WTC11 (cell line): ENCODE results near the gene CNNM3. TPM values are rescaled to one million over a fixed set of nuclear protein-coding genes. Genes with fewer than 3 reads are reported as not detected.

Experiments used
- ATAC-seq: fragments of 200-7000 bp; cut with Tn5 transposase; 2 replicates; pipeline ENCODE4 v1.10.0; 2021; ENCODE audit warnings: mild to moderate bottlenecking, moderate library complexity
- CTCF ChIA-PET: fragments of 300-600 bp; sonication (Branson Sonifier 250); formaldehyde crosslinking; loops from one replicate; lab custom pipeline; 2021; ENCODE audit warnings: antibody characterized with exemption; lab: Charles Lee
- POLR2A ChIA-PET: fragments of 350-600 bp; sonication (Branson Sonifier 250); formaldehyde crosslinking; loops from one replicate; lab custom pipeline; 2021; ENCODE audit warnings: antibody characterized with exemption; lab: Charles Lee
- DNase-seq: peaks from one replicate; pipeline ENCODE4 v3.0.0; 2021; ENCODE audit warnings: low spot score
- H3K27ac Mint-ChIP-seq: 2 replicates; pipeline ENCODE4 v1.8.0; 2021; ENCODE audit warnings: mixed read lengths
- H3K27me3 Mint-ChIP-seq: 2 replicates; pipeline ENCODE4 v1.8.0; 2021; ENCODE audit warnings: low read depth, mild to moderate bottlenecking, moderate library complexity, mixed read lengths
- H3K36me3 Mint-ChIP-seq: 2 replicates; pipeline ENCODE4 v1.8.0; 2021; ENCODE audit warnings: mixed read lengths
- H3K4me1 Mint-ChIP-seq: 2 replicates; pipeline ENCODE4 v1.8.0; 2022; ENCODE audit warnings: mixed read lengths
- H3K4me3 Mint-ChIP-seq: 2 replicates; pipeline ENCODE4 v1.8.0; 2021; ENCODE audit warnings: mild to moderate bottlenecking, moderate library complexity, mixed read lengths
- H3K9me3 Mint-ChIP-seq: 2 replicates; pipeline ENCODE4 v1.8.0; 2021; ENCODE audit warnings: mixed read lengths
- ATF1 ChIP-seq: sonication (generic); formaldehyde crosslinking; IDR thresholded peaks from 2 replicates; pipeline ENCODE4 v1.8.1; 2023; ENCODE audit warnings: mild to moderate bottlenecking, moderate library complexity, missing genetic modification reagents
- FOXP1 ChIP-seq: sonication (generic); formaldehyde crosslinking; IDR thresholded peaks from 2 replicates; pipeline ENCODE4 v1.8.0; 2022; ENCODE audit warnings: missing genetic modification reagents, mild to moderate bottlenecking, moderate library complexity, borderline replicate concordance
- KAT7 ChIP-seq: sonication (generic); formaldehyde crosslinking; IDR thresholded peaks from 2 replicates; pipeline ENCODE4 v1.8.1; 2023; ENCODE audit warnings: missing genetic modification reagents, mild to moderate bottlenecking, borderline replicate concordance
- NR3C1 ChIP-seq: sonication (generic); formaldehyde crosslinking; conservative IDR thresholded peaks from 2 replicates; pipeline ENCODE4 v1.8.1; 2023; ENCODE audit warnings: low read depth, mild to moderate bottlenecking, missing genetic modification reagents
- SMAD3 ChIP-seq: sonication (generic); formaldehyde crosslinking; IDR thresholded peaks from 2 replicates; pipeline ENCODE4 v1.8.0; 2022; ENCODE audit warnings: missing genetic modification reagents, mild to moderate bottlenecking, borderline replicate concordance
- SMAD4 ChIP-seq: sonication (generic); formaldehyde crosslinking; IDR thresholded peaks from 2 replicates; pipeline ENCODE4 v1.8.0; 2022; ENCODE audit warnings: mild to moderate bottlenecking, missing genetic modification reagents
- USF1 ChIP-seq: sonication (generic); formaldehyde crosslinking; IDR thresholded peaks from 2 replicates; pipeline ENCODE4 v1.8.0; 2022; ENCODE audit warnings: mild to moderate bottlenecking, missing genetic modification reagents
- ZNF138 ChIP-seq: sonication (generic); formaldehyde crosslinking; conservative IDR thresholded peaks from 2 replicates; pipeline ENCODE4 v1.8.1; 2022; ENCODE audit warnings: mild to moderate bottlenecking, moderate library complexity, missing genetic modification reagents
- ZNF219 ChIP-seq: sonication (generic); formaldehyde crosslinking; IDR thresholded peaks from 2 replicates; pipeline ENCODE4 v1.8.0; 2023; ENCODE audit warnings: missing genetic modification reagents, mild to moderate bottlenecking, borderline replicate concordance
- ZNF263 ChIP-seq: sonication (generic); formaldehyde crosslinking; IDR thresholded peaks from 2 replicates; pipeline ENCODE4 v1.8.1; 2022; ENCODE audit warnings: low read depth, mild to moderate bottlenecking, moderate library complexity, missing genetic modification reagents
- total RNA-seq: library from RNA; stranded (reverse); gene quantifications from 3 replicates; pipeline ENCODE4 v1.2.3, GENCODE V29; 2021
- TF ChIP-seq, protein P1 (sequence below): sonication (generic); formaldehyde crosslinking; IDR thresholded peaks from 2 replicates; pipeline ENCODE4 v1.8.0; 2022; ENCODE audit warnings: missing genetic modification reagents
- TF ChIP-seq, protein P2 (sequence below): sonication (generic); formaldehyde crosslinking; IDR thresholded peaks from 2 replicates; pipeline ENCODE4 v1.8.0; 2023; ENCODE audit warnings: missing genetic modification reagents
- TF ChIP-seq, protein P3 (sequence below): sonication (generic); formaldehyde crosslinking; IDR thresholded peaks from 2 replicates; pipeline ENCODE4 v1.8.1; 2023; ENCODE audit warnings: mild to moderate bottlenecking, missing genetic modification reagents, borderline replicate concordance
- TF ChIP-seq, protein P4 (sequence below): sonication (generic); formaldehyde crosslinking; IDR thresholded peaks from 2 replicates; pipeline ENCODE4 v1.8.0; 2022; ENCODE audit warnings: mild to moderate bottlenecking, missing genetic modification reagents

The CNNM3 gene
- total RNA-seq, 1 experiment from 2014 or later: 34.9 TPM

DNA sequence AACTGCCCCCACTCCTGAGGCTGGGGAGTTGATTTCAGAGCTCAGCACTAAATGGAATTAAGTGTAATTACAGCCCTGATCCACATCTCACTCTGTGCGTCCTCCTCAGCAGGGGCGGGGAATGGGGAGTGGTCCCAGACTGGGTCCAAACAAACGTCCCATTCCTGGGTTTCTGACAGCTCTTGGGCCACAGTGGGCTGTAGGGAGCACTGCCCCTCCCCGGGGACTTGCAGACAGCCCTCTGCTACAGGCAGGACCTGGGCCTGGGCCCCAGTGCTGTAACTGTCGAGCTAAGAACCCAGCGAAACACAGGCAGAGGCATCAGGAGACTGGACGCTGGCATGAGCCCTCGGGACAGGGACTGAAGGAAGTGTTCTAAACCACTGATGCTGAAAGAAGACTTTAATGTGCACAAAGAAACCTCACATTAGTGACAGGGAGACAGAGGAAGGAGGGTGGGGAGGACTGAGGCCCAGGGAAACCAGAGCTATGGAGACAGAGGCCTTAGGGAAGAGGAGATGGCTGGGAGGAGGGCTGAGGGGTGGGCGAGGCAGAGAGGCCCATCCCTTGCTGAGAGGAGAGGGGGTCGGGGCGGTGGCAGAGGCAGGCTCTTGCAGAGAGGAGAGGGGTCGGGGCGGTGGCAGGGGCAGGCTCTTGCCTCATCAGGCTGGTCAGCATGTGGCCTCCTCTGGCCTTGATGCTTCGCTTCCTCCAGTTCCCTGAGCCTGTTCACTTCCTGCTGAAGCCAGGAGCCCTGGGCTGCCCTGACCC, 59.6 kb downstream of the CNNM3 start:
- ATAC-seq: peak; percentile 69
- POLR2A ChIA-PET: interaction anchor here (1.0 kb wide), 1 partner anchor 18 kb away, joined by 4 read pairs; the partner anchor contains the start of gene ANKRD39

DNA sequence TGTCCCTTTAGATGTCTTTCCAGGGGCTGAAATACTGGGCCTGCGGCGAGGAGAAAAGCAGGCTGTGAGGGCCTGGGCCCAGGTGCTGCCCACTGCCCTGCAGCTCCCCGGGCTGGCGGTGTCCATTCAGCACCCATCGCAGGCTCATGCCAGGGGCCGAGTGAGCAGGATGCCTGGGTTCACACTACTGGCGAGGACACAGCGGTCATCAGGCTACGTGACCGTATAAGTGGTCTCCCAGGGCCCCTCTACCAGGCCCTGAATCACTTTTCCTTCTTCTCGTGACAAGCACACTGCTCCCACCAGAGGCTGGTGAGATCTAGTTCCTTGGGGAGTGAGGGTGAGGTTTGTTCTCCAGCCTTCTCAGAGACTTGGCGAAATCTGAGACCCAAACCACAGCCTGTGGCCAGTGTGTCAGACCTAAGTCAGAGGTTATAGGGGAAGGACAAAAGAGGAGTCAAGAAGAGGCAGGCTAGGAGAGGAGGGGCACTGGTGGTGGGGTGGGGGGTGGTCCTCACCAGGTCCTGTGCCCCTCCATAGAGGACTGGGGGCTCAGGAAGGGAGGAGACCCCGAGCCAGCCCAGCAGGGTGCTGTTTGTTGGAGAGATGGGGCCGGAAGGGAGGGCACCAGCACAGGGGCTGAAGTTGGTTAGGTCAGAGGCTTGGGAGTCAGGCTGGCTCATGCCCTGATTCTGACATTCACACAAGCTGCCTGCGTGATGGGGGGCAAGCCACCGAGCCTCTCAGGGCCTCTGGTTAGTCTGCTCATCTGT, 60.4 kb downstream of the CNNM3 start:
- H3K4me1 Mint-ChIP-seq: peaks cover 75% of the 10 kb centered on the region
- no peak for DNase-seq
- H3K27ac Mint-ChIP-seq: no peak overlapping the region; the same call in 1 of the 2 replicates
- H3K27me3 Mint-ChIP-seq: no peaks in the 10 kb centered on the region
- no peaks in the 10 kb centered on the region for H3K9me3 Mint-ChIP-seq
- POLR2A ChIA-PET: no interaction called here
- CTCF ChIA-PET: interaction anchor here (0.7 to 5.9 kb wide), 7 partner anchors 10 to 75 kb away, joined by 3 to 45 read pairs (median 4); partner anchors contain the start of gene ANKRD39
- no peak overlapping the region for H3K4me3 Mint-ChIP-seq
- no peaks in the 10 kb centered on the region for H3K36me3 Mint-ChIP-seq
- TF ChIP-seq SMAD4 (CRISPR knock-in tag) (no peak), USF1 (no peak), FOXP1 (CRISPR knock-in tag) (no peak), KAT7 (CRISPR knock-in tag) (no peak), NR3C1 (CRISPR knock-in tag) (no peak), ZNF219 (CRISPR knock-in tag) (no peak)
- TF ChIP-seq, protein P1, sequence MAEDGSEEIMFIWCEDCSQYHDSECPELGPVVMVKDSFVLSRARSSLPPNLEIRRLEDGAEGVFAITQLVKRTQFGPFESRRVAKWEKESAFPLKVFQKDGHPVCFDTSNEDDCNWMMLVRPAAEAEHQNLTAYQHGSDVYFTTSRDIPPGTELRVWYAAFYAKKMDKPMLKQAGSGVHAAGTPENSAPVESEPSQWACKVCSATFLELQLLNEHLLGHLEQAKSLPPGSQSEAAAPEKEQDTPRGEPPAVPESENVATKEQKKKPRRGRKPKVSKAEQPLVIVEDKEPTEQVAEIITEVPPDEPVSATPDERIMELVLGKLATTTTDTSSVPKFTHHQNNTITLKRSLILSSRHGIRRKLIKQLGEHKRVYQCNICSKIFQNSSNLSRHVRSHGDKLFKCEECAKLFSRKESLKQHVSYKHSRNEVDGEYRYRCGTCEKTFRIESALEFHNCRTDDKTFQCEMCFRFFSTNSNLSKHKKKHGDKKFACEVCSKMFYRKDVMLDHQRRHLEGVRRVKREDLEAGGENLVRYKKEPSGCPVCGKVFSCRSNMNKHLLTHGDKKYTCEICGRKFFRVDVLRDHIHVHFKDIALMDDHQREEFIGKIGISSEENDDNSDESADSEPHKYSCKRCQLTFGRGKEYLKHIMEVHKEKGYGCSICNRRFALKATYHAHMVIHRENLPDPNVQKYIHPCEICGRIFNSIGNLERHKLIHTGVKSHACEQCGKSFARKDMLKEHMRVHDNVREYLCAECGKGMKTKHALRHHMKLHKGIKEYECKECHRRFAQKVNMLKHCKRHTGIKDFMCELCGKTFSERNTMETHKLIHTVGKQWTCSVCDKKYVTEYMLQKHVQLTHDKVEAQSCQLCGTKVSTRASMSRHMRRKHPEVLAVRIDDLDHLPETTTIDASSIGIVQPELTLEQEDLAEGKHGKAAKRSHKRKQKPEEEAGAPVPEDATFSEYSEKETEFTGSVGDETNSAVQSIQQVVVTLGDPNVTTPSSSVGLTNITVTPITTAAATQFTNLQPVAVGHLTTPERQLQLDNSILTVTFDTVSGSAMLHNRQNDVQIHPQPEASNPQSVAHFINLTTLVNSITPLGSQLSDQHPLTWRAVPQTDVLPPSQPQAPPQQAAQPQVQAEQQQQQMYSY: no peak
- TF ChIP-seq, protein P2, sequence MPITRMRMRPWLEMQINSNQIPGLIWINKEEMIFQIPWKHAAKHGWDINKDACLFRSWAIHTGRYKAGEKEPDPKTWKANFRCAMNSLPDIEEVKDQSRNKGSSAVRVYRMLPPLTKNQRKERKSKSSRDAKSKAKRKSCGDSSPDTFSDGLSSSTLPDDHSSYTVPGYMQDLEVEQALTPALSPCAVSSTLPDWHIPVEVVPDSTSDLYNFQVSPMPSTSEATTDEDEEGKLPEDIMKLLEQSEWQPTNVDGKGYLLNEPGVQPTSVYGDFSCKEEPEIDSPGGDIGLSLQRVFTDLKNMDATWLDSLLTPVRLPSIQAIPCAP (CRISPR knock-in tag): no peak
- TF ChIP-seq, protein P3, sequence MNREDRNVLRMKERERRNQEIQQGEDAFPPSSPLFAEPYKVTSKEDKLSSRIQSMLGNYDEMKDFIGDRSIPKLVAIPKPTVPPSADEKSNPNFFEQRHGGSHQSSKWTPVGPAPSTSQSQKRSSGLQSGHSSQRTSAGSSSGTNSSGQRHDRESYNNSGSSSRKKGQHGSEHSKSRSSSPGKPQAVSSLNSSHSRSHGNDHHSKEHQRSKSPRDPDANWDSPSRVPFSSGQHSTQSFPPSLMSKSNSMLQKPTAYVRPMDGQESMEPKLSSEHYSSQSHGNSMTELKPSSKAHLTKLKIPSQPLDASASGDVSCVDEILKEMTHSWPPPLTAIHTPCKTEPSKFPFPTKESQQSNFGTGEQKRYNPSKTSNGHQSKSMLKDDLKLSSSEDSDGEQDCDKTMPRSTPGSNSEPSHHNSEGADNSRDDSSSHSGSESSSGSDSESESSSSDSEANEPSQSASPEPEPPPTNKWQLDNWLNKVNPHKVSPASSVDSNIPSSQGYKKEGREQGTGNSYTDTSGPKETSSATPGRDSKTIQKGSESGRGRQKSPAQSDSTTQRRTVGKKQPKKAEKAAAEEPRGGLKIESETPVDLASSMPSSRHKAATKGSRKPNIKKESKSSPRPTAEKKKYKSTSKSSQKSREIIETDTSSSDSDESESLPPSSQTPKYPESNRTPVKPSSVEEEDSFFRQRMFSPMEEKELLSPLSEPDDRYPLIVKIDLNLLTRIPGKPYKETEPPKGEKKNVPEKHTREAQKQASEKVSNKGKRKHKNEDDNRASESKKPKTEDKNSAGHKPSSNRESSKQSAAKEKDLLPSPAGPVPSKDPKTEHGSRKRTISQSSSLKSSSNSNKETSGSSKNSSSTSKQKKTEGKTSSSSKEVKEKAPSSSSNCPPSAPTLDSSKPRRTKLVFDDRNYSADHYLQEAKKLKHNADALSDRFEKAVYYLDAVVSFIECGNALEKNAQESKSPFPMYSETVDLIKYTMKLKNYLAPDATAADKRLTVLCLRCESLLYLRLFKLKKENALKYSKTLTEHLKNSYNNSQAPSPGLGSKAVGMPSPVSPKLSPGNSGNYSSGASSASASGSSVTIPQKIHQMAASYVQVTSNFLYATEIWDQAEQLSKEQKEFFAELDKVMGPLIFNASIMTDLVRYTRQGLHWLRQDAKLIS (CRISPR knock-in tag): no peak
- no peak for ATAC-seq

More for the DNA sequence above, 59.6 kb downstream of the CNNM3 start:
- peak; percentile 41 for DNase-seq
- H3K4me3 Mint-ChIP-seq: no peak overlapping the region
- H3K27me3 Mint-ChIP-seq: 0 out of 2 replicates have a peak, but pooled peaks cover 2% of the 10 kb centered on the region
- CTCF ChIA-PET: interaction anchor here (0.7 to 4.7 kb wide), 11 partner anchors 9 to 76 kb away, joined by 3 to 45 read pairs (median 3); partner anchors contain the start of gene ANKRD39
- peaks cover 75% of the 10 kb centered on the region for H3K4me1 Mint-ChIP-seq
- TF ChIP-seq SMAD3 (CRISPR knock-in tag) (no peak), ATF1 (CRISPR knock-in tag) (no peak), ZNF138 (CRISPR knock-in tag) (no peak), FOXP1 (CRISPR knock-in tag) (0 out of 2 replicates have a peak, but pooled peaks have one; percentile 44), ZNF263 (peak; percentile 67)
- TF ChIP-seq, protein P4, sequence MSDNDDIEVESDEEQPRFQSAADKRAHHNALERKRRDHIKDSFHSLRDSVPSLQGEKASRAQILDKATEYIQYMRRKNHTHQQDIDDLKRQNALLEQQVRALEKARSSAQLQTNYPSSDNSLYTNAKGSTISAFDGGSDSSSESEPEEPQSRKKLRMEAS (CRISPR knock-in tag): 0 out of 2 replicates have a peak, but pooled peaks have one; percentile 33
- peak overlapping the region; percentile 43; the same call in 1 of the 2 replicates for H3K27ac Mint-ChIP-seq
- no peaks in the 10 kb centered on the region for H3K36me3 Mint-ChIP-seq
- no peaks in the 10 kb centered on the region for H3K9me3 Mint-ChIP-seq
